Activated naive CD4-positive, alpha-beta T cell (primary cell): Measurements from ENCODE around the gene IFI44.

Experiments
- DNase-seq, 4 experiments: peaks; one replicate each; lab custom pipeline; 2025; lab: John Stamatoyannopoulos, UW

IFI44 gene

GRCh38 chr1:78712467-78713051 is 62.9 kb downstream of the IFI44 start:
- DNase-seq = no peak

GRCh38 chr1:78713297-78713696 is 63.7 kb downstream of the IFI44 start:
- DNase-seq = no peak
